SK-N-SH (cell line): ENCODE data around the gene PRKN. TPM values are rescaled to one million over a fixed set of nuclear protein-coding genes. Genes with fewer than 3 reads are reported as not detected.

ENCODE experiments used
- CTCF ChIA-PET: fragments of 300-600, 350-600 bp; formaldehyde crosslinking; extraction: SDS; loops from one replicate; lab custom pipeline; 2021; lab: Yijun Ruan, JAX
- POLR2A ChIA-PET: fragments of 350-600 bp; sonication (Branson Sonifier 250); formaldehyde crosslinking; extraction: SDS; loops from one replicate; lab custom pipeline; 2020; ENCODE audit warnings: antibody characterized with exemption, inconsistent platforms; lab: Yijun Ruan, JAX
- DNase-seq: peaks from one replicate; pipeline ENCODE4 v3.0.0; 2012
- H2AFZ ChIP-seq: fragments of 200-600 bp; sonication (generic); 2 replicates; pipeline ENCODE4 v1.8.1; 2016; ENCODE audit warnings: antibody characterized with exemption, mild to moderate bottlenecking, low read depth
- H3F3A ChIP-seq: fragments of 200-600 bp; sonication (generic); replicated peaks from 2 replicates; pipeline ENCODE3; 2016; ENCODE audit warnings: antibody characterized with exemption, mild to moderate bottlenecking; ENCODE audit not compliant: insufficient read depth
- H3K27ac ChIP-seq, 2 experiments: fragments of 200-500 bp in 1 of 2; fragments of 200-600 bp in 1 of 2; sonication (Bioruptor generic) in 1 of 2; sonication (generic), shearing (Covaris generic) in 1 of 2; 2 replicates each; pipeline versions ENCODE4 v1.5.1 to v1.6.1; 2014 to 2016; ENCODE audit warnings: low read depth in 2 of 2, inconsistent platforms in 1 of 2, low read length in 1 of 2, mild to moderate bottlenecking in 1 of 2, mixed read lengths in 1 of 2
- H3K27me3 ChIP-seq: fragments of 200-600 bp; sonication (generic), shearing (Covaris generic); 2 replicates; pipeline ENCODE4 v1.6.1; 2016; ENCODE audit warnings: mixed run types; ENCODE audit not compliant: insufficient read depth
- H3K36me3 ChIP-seq, 2 experiments: fragments of 200-500 bp in 1 of 2; fragments of 200-600 bp in 1 of 2; sonication (Bioruptor generic) in 1 of 2; sonication (generic) in 1 of 2; replicated peaks in 1 of 2; 2 replicates each; pipeline versions ENCODE3 to v1.5.1; 2014 to 2016; ENCODE audit warnings: low read length in 1 of 2, mild to moderate bottlenecking in 1 of 2; ENCODE audit not compliant: insufficient read depth in 2 of 2, control insufficient read depth in 1 of 2
- H3K4me1 ChIP-seq, 2 experiments: fragments of 200-500 bp in 1 of 2; fragments of 200-600 bp in 1 of 2; sonication (Bioruptor generic) in 1 of 2; sonication (generic), shearing (Covaris generic) in 1 of 2; 2 replicates each; pipeline versions ENCODE4 v1.5.1 to v1.6.1; 2014 to 2016; ENCODE audit warnings: low read depth in 1 of 2, low read length in 1 of 2, mixed run types in 1 of 2; ENCODE audit not compliant: insufficient read depth in 2 of 2, control insufficient read depth in 1 of 2
- H3K4me2 ChIP-seq: fragments of 200-600 bp; sonication (generic), shearing (Covaris generic); 2 replicates; pipeline ENCODE4 v1.6.1; 2017; ENCODE audit warnings: mixed run types
- H3K4me3 ChIP-seq, 2 experiments: fragments of 200-500 bp in 1 of 2; fragments of 200-600 bp in 1 of 2; sonication (Bioruptor generic) in 1 of 2; sonication (generic), shearing (Covaris generic) in 1 of 2; 2 replicates each; pipeline versions ENCODE4 v1.5.1 to v1.8.1; 2014 to 2016; ENCODE audit warnings: low read depth in 2 of 2, inconsistent platforms in 1 of 2, low read length in 1 of 2, mild to moderate bottlenecking in 1 of 2, mixed read lengths in 1 of 2, moderate library complexity in 1 of 2
- H3K79me2 ChIP-seq: fragments of 200-600 bp; sonication (generic); 2 replicates; pipeline ENCODE4 v1.8.1; 2017; ENCODE audit warnings: mild to moderate bottlenecking; ENCODE audit not compliant: insufficient read depth
- H3K9ac ChIP-seq: fragments of 200-600 bp; sonication (generic); 2 replicates; pipeline ENCODE4 v1.6.1; 2017; ENCODE audit warnings: mixed run types
- H3K9me2 ChIP-seq: fragments of 200-600 bp; sonication (generic); 2 replicates; pipeline ENCODE4 v1.6.1; 2017; ENCODE audit warnings: mixed run types
- H3K9me3 ChIP-seq: fragments of 200-600 bp; sonication (generic); 2 replicates; pipeline ENCODE4 v1.6.1; 2017; ENCODE audit warnings: mixed run types, mild to moderate bottlenecking, moderate library complexity
- H4K20me1 ChIP-seq: fragments of 200-600 bp; sonication (generic); 2 replicates; pipeline ENCODE4 v1.6.1; 2017; ENCODE audit warnings: mild to moderate bottlenecking, mixed run types; ENCODE audit not compliant: insufficient read depth
- CHD2 ChIP-seq: fragments of 150-350 bp; IDR thresholded peaks from 2 replicates; pipeline ENCODE4 v1.6.1; 2018; ENCODE audit warnings: low read length; ENCODE audit not compliant: partially characterized antibody
- EP300 ChIP-seq, 2 experiments: IDR thresholded peaks; 2 replicates each; pipeline versions ENCODE4 v1.4.0 to v1.6.1; 2012; ENCODE audit warnings: borderline replicate concordance in 1 of 2, low read depth in 1 of 2, low read length in 1 of 2
- EZH2phosphoT487 ChIP-seq: fragments of 200-600 bp; sonication (generic); IDR thresholded peaks from 2 replicates; pipeline ENCODE4 v1.6.1; 2017; ENCODE audit warnings: low read depth, mixed run types, mild to moderate bottlenecking, antibody characterized with exemption, moderate library complexity, borderline replicate concordance
- FOSL2 ChIP-seq: IDR thresholded peaks from 2 replicates; pipeline ENCODE4 v1.4.0; 2012; ENCODE audit warnings: low read depth, mild to moderate bottlenecking, moderate library complexity, borderline replicate concordance
- FOXM1 ChIP-seq: IDR thresholded peaks from 2 replicates; pipeline ENCODE4 v1.4.0; 2012; ENCODE audit warnings: low read depth, mild to moderate bottlenecking
- GABPA ChIP-seq: IDR thresholded peaks from 2 replicates; pipeline ENCODE4 v1.4.0; 2012; ENCODE audit warnings: low read depth, mild to moderate bottlenecking
- IRF3 ChIP-seq: fragments of 150-350 bp; IDR thresholded peaks from 2 replicates; pipeline ENCODE4 v1.6.1; 2016; ENCODE audit warnings: mild to moderate bottlenecking, low read depth, low read length
- MAX ChIP-seq: IDR thresholded peaks from 2 replicates; pipeline ENCODE4 v1.4.0; 2012; ENCODE audit warnings: low read depth
- MXI1 ChIP-seq: IDR thresholded peaks from 2 replicates; pipeline ENCODE4 v1.6.1; 2012; ENCODE audit warnings: mild to moderate bottlenecking, low read depth, low read length, improper control_type of control experiment
- NFIC ChIP-seq: IDR thresholded peaks from 2 replicates; pipeline ENCODE4 v1.4.0; 2012; ENCODE audit warnings: borderline replicate concordance
- NRF1 ChIP-seq: IDR thresholded peaks from 2 replicates; pipeline ENCODE4 v1.6.1; 2012; ENCODE audit warnings: low read depth, mild to moderate bottlenecking, low read length
- PBX3 ChIP-seq: IDR thresholded peaks from 2 replicates; pipeline ENCODE4; 2012
- RAD21 ChIP-seq: IDR thresholded peaks from 2 replicates; pipeline ENCODE4 v1.6.1; 2012; ENCODE audit warnings: mild to moderate bottlenecking, low read length
- RCOR1 ChIP-seq: fragments of 150-350 bp; IDR thresholded peaks from 2 replicates; pipeline ENCODE4 v1.6.1; 2017; ENCODE audit warnings: antibody characterized with exemption, low read length
- RFX5 ChIP-seq: IDR thresholded peaks from 2 replicates; pipeline ENCODE4 v1.6.1; 2012; ENCODE audit warnings: mild to moderate bottlenecking, improper control_type of control experiment, low read length
- RXRA ChIP-seq: IDR thresholded peaks from 2 replicates; pipeline ENCODE4 v1.4.0; 2012; ENCODE audit warnings: low read depth, mild to moderate bottlenecking, borderline replicate concordance
- SIN3A ChIP-seq: IDR thresholded peaks from 2 replicates; pipeline ENCODE4 v1.6.1; 2012; ENCODE audit warnings: low read depth, mild to moderate bottlenecking, low read length, moderate library complexity, borderline replicate concordance
- TAF1 ChIP-seq: IDR thresholded peaks from 2 replicates; pipeline ENCODE4 v1.6.1; 2012; ENCODE audit warnings: low read depth, mild to moderate bottlenecking, low read length, moderate library complexity, borderline replicate concordance
- TCF12 ChIP-seq: IDR thresholded peaks from 2 replicates; pipeline ENCODE4 v1.4.0; 2012
- TEAD4 ChIP-seq: IDR thresholded peaks from 2 replicates; pipeline ENCODE4 v1.4.0; 2012; ENCODE audit warnings: mild to moderate bottlenecking, borderline replicate concordance; ENCODE audit not compliant: insufficient read depth
- USF2 ChIP-seq: fragments of 150-350 bp; IDR thresholded peaks from 2 replicates; pipeline ENCODE4 v1.6.1; 2017; ENCODE audit warnings: antibody characterized with exemption, low read length, low read depth, borderline replicate concordance
- WGBS: methylation state at CpG from one replicate; pipeline ENCODE4 v1.1.6; 2017; ENCODE audit warnings: low lambda C conversion rate; 5-methylcytosine and 5-hydroxymethylcytosine counted together
- polyA plus RNA-seq, 3 experiments: library from polyadenylated mRNA; depleted of rRNA; stranded (reverse); fragments of >200 nt; gene quantifications; 2 replicates each; pipeline ENCODE4 v1.2.3, GENCODE V29; 2012

Gene PRKN
- polyA plus RNA-seq, 1 of the 3 experiments (the other 2 are of a cell fraction) = 0.76 TPM

- no peak for DNase-seq
- CTCF ChIA-PET = interaction anchor here (0.6 kb wide), 1 partner anchor 123 kb away, joined by 3 read pairs; no protein-coding TSS in a partner anchor
Observed at GRCh38 chr6:162721404-162721687, 6.2 kb downstream of the PRKN start.

GRCh38 chr6:162719528-162719927, 8.0 kb downstream of the PRKN start:
- no peaks in the 10 kb centered on the region for H3K9me3 ChIP-seq
- DNase-seq = no peak
- no peaks in the 10 kb centered on the region for H3K36me3 ChIP-seq
- no peaks in the 10 kb centered on the region for H3F3A ChIP-seq
- ChIA-PET CTCF (no interaction called here), POLR2A (interaction anchor here (0.6 kb wide), 1 partner anchor 14 kb away, joined by 3 read pairs; no protein-coding TSS in a partner anchor)
- peaks cover 0 to 10% of the 10 kb centered on the region in 2 experiments; a peak in 2 of 4 replicates for H3K4me1 ChIP-seq
- H3K9me2 ChIP-seq = no peaks in the 10 kb centered on the region
- H3K27me3 ChIP-seq = no peaks in the 10 kb centered on the region
- no peak overlapping the region for H3K27ac ChIP-seq
- 82% methylated on average over 1 of the region's 1 CpG for WGBS
- no peaks in the 10 kb centered on the region for H3K79me2 ChIP-seq
- H4K20me1 ChIP-seq = no peaks in the 10 kb centered on the region
- no peak overlapping the region for H3K4me3 ChIP-seq
- no peak overlapping the region for H3K9ac ChIP-seq
- H2AFZ ChIP-seq = no peak overlapping the region
- H3K4me2 ChIP-seq = no peak overlapping the region
- TF ChIP-seq EP300 (IDR thresholded peaks at IDR 0.05; ENCODE audit: borderline replicate concordance in 1 of 2, low read depth in 1 of 2, low read length in 1 of 2) = no peak
- TF ChIP-seq MXI1 = no peak
- no peak for TF ChIP-seq RCOR1
- TF ChIP-seq EZH2phosphoT487 = no peak
- TF ChIP-seq IRF3 = no peak
- TF ChIP-seq FOXM1 = no peak
- no peak for TF ChIP-seq USF2
- no peak for TF ChIP-seq RAD21
- no peak for TF ChIP-seq RFX5
- no peak for TF ChIP-seq RXRA

More at GRCh38 chr6:162721404-162721687, 6.2 kb downstream of the PRKN start:
- H3K79me2 ChIP-seq = no peaks in the 10 kb centered on the region
- H3K4me2 ChIP-seq = no peak overlapping the region
- H3K9me2 ChIP-seq = no peaks in the 10 kb centered on the region
- no peaks in the 10 kb centered on the region for H3F3A ChIP-seq
- H3K27me3 ChIP-seq = no peaks in the 10 kb centered on the region
- no peak overlapping the region for H3K27ac ChIP-seq
- H3K4me1 ChIP-seq = peaks cover 0 to under 1% of the 10 kb centered on the region in 2 experiments; a peak in 1 of 4 replicates
- TF ChIP-seq FOSL2 (no peak), NFIC (no peak), SIN3A (no peak), NRF1 (no peak), TEAD4 (no peak), TCF12 (no peak), USF2 (no peak), CHD2 (no peak), MAX (no peak), TAF1 (no peak), GABPA (no peak), PBX3 (no peak), IRF3 (no peak)
- no peaks in the 10 kb centered on the region for H3K9me3 ChIP-seq
- no peak overlapping the region for H3K4me3 ChIP-seq
- H3K9ac ChIP-seq = no peak overlapping the region
- 88% methylated on average over 2 of the region's 2 CpGs for WGBS
- no peaks in the 10 kb centered on the region for H3K36me3 ChIP-seq
- no peaks in the 10 kb centered on the region for H4K20me1 ChIP-seq
- POLR2A ChIA-PET = no interaction called here
- no peak overlapping the region for H2AFZ ChIP-seq
